Keratinocyte (primary cell): ENCODE measurements around the gene DCP2. TPM values are rescaled to one million over a fixed set of nuclear protein-coding genes. Genes with fewer than 3 reads are reported as not detected.

ENCODE experiments used
- DNase-seq: peaks from one replicate; pipeline ENCODE4 v3.0.0-alpha.2; 2011; ENCODE audit warnings: low read depth, missing footprints, low spot score
- FAIRE-seq: peaks from 2 replicates; lab custom pipeline; 2011; peaks lifted over from hg19 to GRCh38; lab: Jason Lieb, UNC
- H2AFZ ChIP-seq: 2 replicates; pipeline ENCODE4 v1.6.0; 2012; ENCODE audit warnings: low read length, control low read depth, inconsistent platforms; ENCODE audit not compliant: control insufficient read depth
- H3K27ac ChIP-seq: 2 replicates; pipeline ENCODE4 v1.5.1; 2011; ENCODE audit warnings: low read length; ENCODE audit not compliant: control insufficient read depth, insufficient read depth
- H3K27me3 ChIP-seq: 3 replicates; pipeline ENCODE4 v1.6.0; 2011; ENCODE audit warnings: low read length; ENCODE audit not compliant: control insufficient read depth, insufficient read depth; ENCODE audit errors: extremely low read depth
- H3K36me3 ChIP-seq, 2 experiments: 2 replicates in 1 of 2; 3 replicates in 1 of 2; pipeline ENCODE4 v1.5.1; 2011; ENCODE audit warnings: low read length in 2 of 2, mild to moderate bottlenecking in 1 of 2; ENCODE audit not compliant: control insufficient read depth in 2 of 2, insufficient read depth in 2 of 2; ENCODE audit errors: extremely low read depth in 1 of 2
- H3K4me1 ChIP-seq: 3 replicates; pipeline ENCODE4 v1.5.1; 2011; ENCODE audit warnings: low read length; ENCODE audit not compliant: control insufficient read depth, insufficient read depth; ENCODE audit errors: extremely low read depth
- H3K4me2 ChIP-seq: 3 replicates; pipeline ENCODE4 v1.6.0; 2011; ENCODE audit warnings: low read depth, low read length; ENCODE audit not compliant: control insufficient read depth, insufficient read depth; ENCODE audit errors: extremely low read depth
- H3K4me3 ChIP-seq, 3 experiments: fragments of 200-600 bp in 1 of 3; sonication (generic) in 1 of 3; 2 replicates in 2 of 3; 3 replicates in 1 of 3; pipeline ENCODE4 v1.5.1; 2011 to 2016; ENCODE audit warnings: low read length in 3 of 3, mild to moderate bottlenecking in 3 of 3, control low read depth in 2 of 3, inconsistent platforms in 1 of 3, low read depth in 1 of 3, mixed read lengths in 1 of 3, mixed run types in 1 of 3, moderate library complexity in 1 of 3; ENCODE audit not compliant: control insufficient read depth in 2 of 3, insufficient read depth in 2 of 3; ENCODE audit errors: extremely low read depth in 1 of 3
- H3K79me2 ChIP-seq: 2 replicates; pipeline ENCODE4 v1.6.0; 2012; ENCODE audit warnings: low read length; ENCODE audit not compliant: control insufficient read depth, insufficient read depth
- H3K9ac ChIP-seq: 3 replicates; pipeline ENCODE4 v1.6.0; 2011; ENCODE audit warnings: low read length; ENCODE audit not compliant: control insufficient read depth, insufficient read depth; ENCODE audit errors: extremely low read depth
- H3K9me1 ChIP-seq: 3 replicates; pipeline ENCODE4 v1.6.0; 2011; ENCODE audit warnings: low read length; ENCODE audit not compliant: control insufficient read depth, insufficient read depth; ENCODE audit errors: extremely low read depth
- H3K9me3 ChIP-seq: 2 replicates; pipeline ENCODE4 v1.5.1; 2012; ENCODE audit warnings: low read depth, low read length; ENCODE audit not compliant: control insufficient read depth
- H4K20me1 ChIP-seq: 3 replicates; pipeline ENCODE4 v1.6.0; 2011; ENCODE audit warnings: low read length; ENCODE audit not compliant: control insufficient read depth, insufficient read depth; ENCODE audit errors: extremely low read depth
- CTCF ChIP-seq, 3 experiments: IDR thresholded peaks in 1 of 3; conservative IDR thresholded peaks in 1 of 3; optimal IDR thresholded peaks in 1 of 3; 2 replicates in 2 of 3; 3 replicates in 1 of 3; pipeline versions ENCODE3 to v1.5.1; 2011; ENCODE audit warnings: low read length in 3 of 3, mild to moderate bottlenecking in 3 of 3, moderate library complexity in 2 of 3, control low read depth in 1 of 3, inconsistent platforms in 1 of 3; ENCODE audit not compliant: insufficient read depth in 2 of 3; ENCODE audit errors: extremely low read depth in 1 of 3
- EZH2 ChIP-seq: IDR thresholded peaks from one replicate; pipeline ENCODE4 v1.6.1; 2012; ENCODE audit warnings: inconsistent platforms, mild to moderate bottlenecking, low read length, moderate library complexity
- dilution Hi-C: fragments of 300-500 bp; cut with MboI; formaldehyde crosslinking; loops from one replicate; pipeline ENCODE4 v1.7.0; 2020; ENCODE audit warnings: low sequenced_read_pairs; ENCODE audit not compliant: extremely low pct_ligation_motif_present
- polyA plus RNA-seq, 5 experiments: library from polyadenylated mRNA; depleted of rRNA in 3 of 5; stranded (reverse) in 3 of 5; stranded (forward) in 1 of 5; unstranded in 1 of 5; fragments of >200 nt; gene quantifications; 1 replicate in 1 of 5; 2 replicates in 3 of 5; 3 replicates in 1 of 5; pipeline versions ENCODE4 v1.2.1 to v1.2.3, GENCODE V29; 2011 to 2012; ENCODE audit warnings: missing spikeins in 2 of 5, low read depth in 1 of 5, low replicate concordance in 1 of 5

The DCP2 gene
- polyA plus RNA-seq, 1 donor (not counting 4 experiments of a cell fraction or from before 2014, with no cell fraction given): 11.8 TPM

DNA sequence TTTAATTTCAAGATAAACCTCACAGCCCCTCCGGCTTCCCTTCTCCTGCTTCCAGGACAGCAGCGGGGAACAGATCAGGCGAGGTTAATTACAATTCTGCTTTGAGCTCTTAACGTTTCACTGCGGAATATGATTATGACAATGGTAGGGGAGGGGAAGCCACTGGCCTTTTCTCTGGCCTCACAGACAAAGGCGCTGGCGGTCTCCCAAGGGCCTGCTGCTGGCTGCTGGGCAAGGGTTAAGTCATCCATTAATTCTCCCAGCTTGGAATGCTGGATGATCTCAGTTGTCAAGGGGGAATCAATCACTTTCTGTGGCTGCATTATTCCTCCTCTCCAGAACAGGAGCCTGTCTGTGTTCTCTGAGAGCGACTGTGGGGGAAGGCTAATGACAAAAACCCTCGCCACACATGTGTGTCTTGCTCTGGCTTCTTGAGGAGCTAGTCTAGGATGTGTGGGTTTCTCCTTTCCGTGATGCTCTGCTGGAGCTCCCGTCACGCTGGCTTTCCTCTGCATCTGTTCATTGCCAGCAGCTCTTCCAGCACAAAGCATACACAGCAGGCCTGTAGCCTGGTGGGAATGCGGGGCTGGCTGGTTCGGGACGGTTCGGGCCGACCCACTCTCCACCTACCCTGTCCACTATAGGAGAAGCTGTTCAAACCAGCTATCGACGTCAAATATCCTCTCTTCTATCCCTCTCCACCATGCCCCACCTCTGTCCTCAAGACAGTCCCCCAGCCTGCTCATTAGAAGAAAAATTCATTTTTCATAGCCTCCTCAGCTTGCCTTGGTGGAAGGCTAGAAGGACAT, 82.8 kb downstream of the DCP2 start:
- Histone ChIP-seq H3K9me3 (no peaks in the 10 kb centered on the region), H3K9me1 (peaks cover 6% of the 10 kb centered on the region), H3K9ac (no peak overlapping the region), H3K4me2 (no peak overlapping the region), H3K79me2 (no peaks in the 10 kb centered on the region), H3K4me3 (no peak overlapping the region), H3K4me1 (peaks cover 31% of the 10 kb centered on the region), H4K20me1 (no peaks in the 10 kb centered on the region), H3K36me3 (peaks cover 30 to 33% of the 10 kb centered on the region in 2 experiments), H2AFZ (no peak overlapping the region), H3K27me3 (no peaks in the 10 kb centered on the region), H3K27ac (no peak overlapping the region)
- dilution Hi-C loops: no loop called here
- FAIRE-seq: no peak
- TF ChIP-seq EZH2: no peak
- TF ChIP-seq CTCF (optimal IDR thresholded peaks at IDR 0.05 in 1 of 3, IDR thresholded peaks at IDR 0.05 in 1 of 3, conservative IDR thresholded peaks at IDR 0.05 in 1 of 3; ENCODE audit: extremely low read depth in 1 of 3, insufficient read depth in 2 of 3, low read length in 3 of 3): no peak
- DNase-seq: no peak

DNA sequence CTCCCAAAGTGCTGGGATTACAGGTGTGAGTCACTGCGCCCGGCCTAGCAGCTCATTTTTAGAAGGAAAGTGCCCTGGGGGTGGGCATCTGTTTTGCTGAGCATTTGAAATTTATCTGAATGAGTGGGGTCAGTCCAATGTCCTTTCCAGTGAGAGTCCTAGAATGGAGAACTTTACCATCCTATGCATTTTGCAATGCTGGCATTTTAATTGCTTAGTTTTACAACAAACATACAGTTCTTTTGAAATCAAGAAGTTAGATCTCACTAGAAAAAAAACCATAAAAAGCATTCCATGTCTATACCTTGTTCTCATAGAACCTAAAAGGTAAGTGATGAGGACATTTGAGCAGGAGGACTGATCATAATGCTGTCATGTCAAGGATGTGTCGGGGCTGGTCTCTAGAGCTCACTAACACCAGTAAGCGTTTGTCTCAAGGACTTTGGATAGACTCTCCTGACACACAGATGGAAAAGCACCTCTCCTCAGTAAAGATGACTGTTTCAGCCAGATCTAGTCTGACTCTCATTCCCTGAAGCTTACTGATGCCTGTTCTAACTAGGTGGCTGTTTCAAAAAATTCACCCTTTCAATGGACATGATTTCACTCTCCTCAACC, 83.9 kb downstream of the DCP2 start:
- Histone ChIP-seq H3K79me2 (no peaks in the 10 kb centered on the region), H3K27ac (no peak overlapping the region), H3K27me3 (no peaks in the 10 kb centered on the region), H3K9me1 (peaks cover 6% of the 10 kb centered on the region), H4K20me1 (no peaks in the 10 kb centered on the region), H3K36me3 (peaks cover 26 to 27% of the 10 kb centered on the region in 2 experiments), H2AFZ (no peak overlapping the region), H3K9me3 (no peaks in the 10 kb centered on the region), H3K9ac (no peak overlapping the region), H3K4me1 (peaks cover 31% of the 10 kb centered on the region), H3K4me3 (no peak overlapping the region), H3K4me2 (no peak overlapping the region)
- dilution Hi-C loops: no loop called here
- DNase-seq: no peak
- TF ChIP-seq CTCF (optimal IDR thresholded peaks at IDR 0.05 in 1 of 3, IDR thresholded peaks at IDR 0.05 in 1 of 3, conservative IDR thresholded peaks at IDR 0.05 in 1 of 3; ENCODE audit: extremely low read depth in 1 of 3, insufficient read depth in 2 of 3, low read length in 3 of 3): no peak
- no peak for TF ChIP-seq EZH2
- no peak for FAIRE-seq
